Sciatic nerve (tissue), 2 donors: Measurements from ENCODE around the gene STING1. TPM values are rescaled to one million over a fixed set of nuclear protein-coding genes. Genes with fewer than 3 reads are reported as not detected.
"Not testable (repeated sequence)": the region's sequence is repeated elsewhere in the genome, so short reads cannot be mapped to it uniquely, and the experiment has no call there.

Source experiments
- ATAC-seq: fragments of 200-7000 bp; cut with Tn5 transposase; one replicate; pipeline ENCODE4 v1.9.1; 2020; ENCODE audit warnings: mild to moderate bottlenecking, moderate library complexity
- DNase-seq: peaks from one replicate; pipeline ENCODE4 v3.0.0-alpha.2; 2020; ENCODE audit warnings: low spot score
- intact Hi-C: fragments of 100-400 bp; cut with DNase I; formaldehyde crosslinking; loops from one replicate; pipeline ENCODE4 v1.14.2; 2022
- total RNA-seq: library from RNA; stranded (reverse); fragmentation: NEBNext Ultra II Directional; extraction: Animal tissue kit (Norgen Biotek cat#: 25700); gene quantifications from one replicate; pipeline ENCODE4 v1.2.1, GENCODE V29; 2021
- donor health status: DM: no; HTN: no; CAD: no.
- donor health status: DM: no; HTN: no; CAD: no.

STING1 gene
- total RNA-seq, result 94.5 TPM

DNA sequence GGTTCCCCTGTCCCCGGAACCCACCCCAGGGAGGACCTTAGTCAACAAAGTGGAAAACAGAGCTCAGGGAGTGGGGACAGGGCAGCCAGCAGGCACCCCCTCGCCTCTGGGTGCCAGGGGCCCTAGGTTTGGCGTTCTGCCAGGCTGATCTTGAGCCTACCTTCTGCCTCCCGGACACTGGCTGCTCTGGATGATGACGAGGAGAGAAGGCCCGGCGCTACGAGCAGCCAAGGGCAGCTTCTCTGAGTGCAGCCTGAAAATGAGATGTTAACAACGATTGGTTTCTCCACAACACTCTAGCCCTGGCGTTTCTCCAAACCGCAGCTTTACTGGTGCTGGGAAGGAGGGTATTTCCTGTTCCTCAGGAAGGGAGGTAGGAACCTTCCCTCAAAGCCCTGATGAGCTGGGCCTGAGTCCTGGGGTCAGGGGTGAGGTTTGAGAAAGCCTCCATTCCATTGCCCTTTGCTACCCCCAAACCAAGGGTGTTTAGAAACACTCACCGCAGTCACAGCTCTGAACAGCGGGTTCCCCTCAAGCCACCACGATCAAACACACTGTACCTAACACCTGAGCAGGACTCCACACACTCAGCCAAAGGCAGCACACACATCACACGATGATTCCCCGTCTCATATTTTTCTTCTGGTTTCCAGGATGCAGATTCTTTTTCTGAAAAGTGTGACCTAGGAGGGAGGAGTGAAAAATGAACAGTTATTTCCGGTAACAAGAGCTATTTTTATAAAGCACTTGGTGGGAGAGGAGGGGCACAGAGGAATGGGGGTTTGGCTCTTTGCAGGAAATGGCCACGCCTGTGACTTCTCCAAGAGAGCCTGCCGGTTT is at the start of gene STING1:
Gene STING1, minus strand, starts transcription at position 709 of the 840 bp plus-strand sequence. CDS start 1,054 bp downstream, outside the sequence.
- intact Hi-C loops, result no loop called here
- DNase-seq, result peak; percentile 94
- peak; percentile 88 for ATAC-seq

DNA sequence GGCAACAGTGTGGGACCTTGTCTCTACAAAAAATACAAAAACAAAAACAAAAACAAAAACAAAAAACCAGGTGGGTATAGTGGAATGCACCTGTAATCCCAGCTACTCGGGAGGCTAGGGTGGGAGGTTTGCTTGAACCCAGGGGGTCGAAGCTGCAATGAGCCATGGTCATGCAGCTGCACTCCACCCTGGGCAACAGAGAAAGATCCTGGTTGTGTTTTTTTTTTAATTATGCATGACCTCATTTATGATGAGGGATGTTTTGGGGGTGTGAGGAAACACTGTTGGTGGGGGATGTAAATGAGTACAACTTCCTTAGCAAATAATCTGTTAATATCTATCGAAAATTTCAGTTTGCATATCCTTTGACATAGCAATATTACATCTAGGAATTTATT is 49.2 kb upstream of the STING1 start:
- ATAC-seq (no peak), DNase-seq (no peak)
- intact Hi-C loops, result no loop called here

DNA sequence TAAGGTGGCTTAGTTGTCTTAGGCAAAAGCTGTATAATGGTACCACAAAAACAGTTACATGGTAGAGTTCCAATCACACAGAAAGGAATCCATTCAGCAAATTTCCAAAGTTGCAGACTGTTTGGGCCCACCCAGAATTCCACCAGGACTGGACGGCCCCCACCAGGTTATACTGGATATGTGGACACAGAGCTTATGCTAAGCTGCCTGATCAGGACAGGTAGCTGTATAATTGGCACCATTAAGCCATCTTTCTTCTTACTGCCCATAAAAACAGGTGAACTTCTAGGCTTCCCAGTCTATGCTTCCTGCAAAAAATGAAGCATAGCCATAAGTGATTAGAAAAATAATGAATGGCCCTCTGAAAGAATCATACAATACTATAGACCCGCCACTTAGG is 47.5 kb upstream of the STING1 start:
- intact Hi-C loops, DNase-seq, ATAC-seq: not testable (repeated sequence)

DNA sequence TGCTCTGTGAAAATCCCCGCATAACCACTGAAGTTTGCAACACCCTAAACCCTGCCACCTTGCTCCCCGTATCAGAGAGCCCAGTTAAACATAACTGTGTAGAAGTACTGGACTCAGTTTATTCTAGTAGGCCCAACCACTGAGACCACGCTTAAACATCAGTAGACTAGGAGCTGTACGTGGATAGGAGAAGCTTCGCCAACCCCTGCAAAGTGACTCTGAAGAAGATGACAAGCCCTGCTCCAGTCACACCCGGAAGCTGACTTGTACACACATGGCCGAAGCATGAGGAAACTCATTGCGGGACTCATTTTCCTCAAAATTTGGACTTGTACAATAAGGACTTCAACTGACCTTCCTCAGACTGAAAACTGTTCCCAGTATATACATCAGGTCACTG is 46.1 kb upstream of the STING1 start:
- ATAC-seq, DNase-seq, intact Hi-C loops: not testable (repeated sequence)

DNA sequence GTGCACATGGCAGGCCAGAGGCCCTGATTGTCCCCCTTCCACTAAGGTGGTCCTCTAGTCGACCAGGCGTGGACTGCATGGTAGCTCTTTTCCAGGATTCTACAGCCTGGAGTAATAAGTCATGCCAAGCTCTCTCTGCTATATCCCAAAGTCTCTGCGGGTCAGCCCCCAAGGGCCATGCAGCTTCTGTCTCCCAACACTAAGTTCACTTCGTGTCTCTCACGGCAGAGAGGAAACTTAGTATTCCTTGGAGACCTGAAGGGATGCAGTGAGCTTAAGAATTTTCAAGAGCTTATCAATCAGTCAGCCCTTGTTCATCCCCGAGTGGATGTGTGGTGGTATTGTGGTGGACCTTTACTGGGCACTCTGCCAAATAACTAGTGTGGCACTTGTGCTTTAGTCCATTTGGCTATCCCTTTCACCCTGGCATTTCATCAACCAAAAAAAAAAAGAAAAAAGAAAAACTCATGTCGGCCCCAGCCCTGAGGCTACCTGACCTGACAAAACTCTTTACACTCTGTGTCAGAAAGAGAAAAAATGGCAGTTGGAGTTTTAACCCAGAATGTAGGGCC is 45.4 kb upstream of the STING1 start:
- intact Hi-C loops, ATAC-seq, DNase-seq: not testable (repeated sequence)

DNA sequence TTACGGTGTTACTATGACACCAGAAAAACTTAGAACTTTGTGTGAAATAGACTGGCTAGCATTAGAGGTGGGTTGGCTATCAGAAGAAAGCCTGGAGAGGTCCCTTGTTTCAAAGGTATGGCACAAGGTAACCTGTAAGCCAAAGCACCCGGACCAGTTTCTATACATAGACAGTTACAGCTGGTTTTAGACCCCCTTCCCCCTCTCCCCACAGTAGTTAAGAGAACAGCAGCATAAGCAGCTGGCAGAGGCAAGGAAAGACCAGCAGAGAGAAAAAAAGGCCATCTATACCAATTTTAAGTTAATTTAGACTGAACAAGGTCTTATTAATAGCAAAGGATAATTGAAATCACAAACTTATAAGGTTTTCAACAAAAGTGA is 44.5 kb upstream of the STING1 start:
- DNase-seq, ATAC-seq, intact Hi-C loops: not testable (repeated sequence)

DNA sequence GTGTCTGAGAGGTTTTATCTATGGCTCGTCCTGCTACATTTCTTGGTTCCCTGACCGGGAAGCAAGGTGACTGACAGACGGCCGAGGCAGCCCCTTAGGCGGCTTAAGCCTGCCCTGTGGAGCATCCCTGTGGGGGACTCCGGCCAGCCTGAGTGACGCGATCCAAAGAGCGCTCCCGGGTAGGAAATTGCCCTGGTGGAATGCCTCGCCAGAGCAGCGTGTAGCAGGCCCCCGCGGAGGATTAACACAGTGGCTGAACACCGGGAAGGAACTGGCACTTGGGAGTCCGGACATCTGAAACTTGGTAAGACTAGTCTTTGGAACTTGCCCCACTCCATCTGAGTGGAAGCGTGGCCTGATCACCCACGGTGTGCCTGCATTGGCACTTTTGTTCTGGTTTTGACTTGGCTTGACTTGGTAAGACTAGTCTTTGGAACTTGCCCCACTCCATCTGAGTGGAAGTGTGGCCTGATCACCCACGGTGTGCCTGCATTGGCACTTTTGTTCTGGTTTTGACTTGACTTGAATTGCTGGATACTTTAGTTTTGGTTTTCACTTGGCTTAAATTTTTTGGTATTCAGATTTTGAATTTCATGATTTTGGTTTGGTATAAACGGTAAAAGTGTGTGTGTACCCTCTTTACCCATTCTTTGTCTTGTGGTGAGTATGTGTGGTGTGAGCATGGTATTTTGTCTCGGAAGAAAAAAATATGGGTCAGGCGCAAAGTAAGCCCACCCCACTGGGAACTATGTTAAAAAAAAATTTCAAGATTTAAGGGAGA is 43.9 kb upstream of the STING1 start:
- DNase-seq, intact Hi-C loops, ATAC-seq: not testable (repeated sequence)

DNA sequence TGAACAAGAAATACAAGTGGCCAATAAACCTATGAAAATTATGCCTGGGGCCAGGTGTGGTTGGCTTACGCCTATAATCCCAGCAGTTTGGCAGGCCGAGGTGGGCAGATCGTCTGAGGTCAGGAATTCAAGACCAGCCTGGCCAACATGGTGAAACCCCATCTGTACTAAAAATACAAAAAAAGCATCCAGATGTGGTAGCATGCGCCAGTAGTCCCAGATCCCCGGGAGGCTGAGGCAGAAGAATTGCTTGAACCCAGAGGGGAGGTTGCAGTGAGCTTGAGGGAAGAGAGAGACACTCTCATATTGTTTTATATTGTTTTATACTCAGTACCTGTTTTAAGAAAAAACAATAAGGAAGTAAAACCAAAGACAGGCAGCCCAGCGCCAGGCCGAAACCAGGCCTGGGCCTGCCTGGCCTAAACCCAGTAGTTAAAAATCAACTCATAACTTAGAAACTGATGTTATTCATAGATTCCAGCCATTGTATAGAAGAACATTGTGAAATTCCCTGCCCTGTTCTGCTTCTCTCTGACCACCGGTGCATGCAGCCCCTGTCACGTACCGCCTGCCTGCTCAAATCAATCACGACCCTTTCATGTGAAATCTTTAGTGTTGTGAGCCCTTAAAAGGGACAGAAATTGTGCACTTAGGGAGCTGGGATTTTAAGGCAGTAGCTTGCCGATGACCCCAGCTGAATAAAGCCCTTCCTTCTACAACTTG is 43.2 kb upstream of the STING1 start:
- DNase-seq, ATAC-seq, intact Hi-C loops: not testable (repeated sequence)

DNA sequence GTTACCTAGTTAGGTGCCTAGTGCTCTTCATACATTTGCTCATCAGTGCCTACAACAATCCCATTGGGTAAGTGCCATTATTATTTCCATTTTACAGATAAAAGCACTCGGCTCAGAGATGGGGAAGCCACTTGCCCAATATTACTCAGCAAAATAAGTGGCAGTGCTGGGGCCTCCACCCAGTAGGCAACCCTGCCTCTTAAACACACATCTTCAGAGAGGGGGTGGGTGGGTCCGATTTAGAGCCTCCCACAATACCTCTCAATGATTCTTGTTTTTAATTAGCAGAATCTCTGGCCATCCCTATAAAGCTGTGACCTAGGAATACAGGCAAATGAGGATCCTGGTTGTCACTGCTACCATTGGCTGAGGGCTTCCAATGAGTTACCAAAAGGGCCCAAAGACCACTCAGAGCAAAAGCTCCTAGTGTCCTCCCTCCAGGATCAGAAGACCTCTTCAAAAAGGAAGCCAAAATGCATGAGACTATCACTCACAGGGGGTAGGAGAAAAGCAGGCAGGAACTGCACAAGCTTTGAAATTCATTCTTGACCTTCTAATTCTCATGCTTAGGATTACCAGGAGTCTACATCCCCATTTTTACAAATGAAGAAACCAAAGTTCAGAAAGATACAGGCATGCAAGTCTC is 42.5 kb upstream of the STING1 start:
- intact Hi-C loops, result no loop called here
- ATAC-seq, result no peak
- no peak for DNase-seq

DNA sequence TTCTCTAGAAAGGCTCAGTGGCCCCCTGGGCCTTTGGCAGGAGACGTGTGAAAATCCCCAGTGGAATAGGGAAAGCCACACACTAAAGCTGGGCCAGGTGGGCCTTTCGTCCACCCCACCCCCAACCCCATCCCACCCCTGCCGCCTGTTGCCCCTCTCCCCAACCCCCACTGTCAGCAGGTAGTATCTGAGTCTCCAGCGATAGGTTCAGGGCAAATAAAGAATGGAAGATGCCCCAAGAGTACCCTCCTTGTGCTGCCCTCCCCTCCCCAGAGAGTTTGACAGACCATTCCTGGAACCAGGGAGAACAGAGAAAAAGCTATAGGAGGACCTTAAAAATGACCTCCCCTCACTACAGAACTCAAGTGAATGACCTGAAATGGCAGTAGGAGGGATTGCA is 41.9 kb upstream of the STING1 start:
- intact Hi-C loops, result no loop called here
- ATAC-seq (no peak), DNase-seq (no peak)

DNA sequence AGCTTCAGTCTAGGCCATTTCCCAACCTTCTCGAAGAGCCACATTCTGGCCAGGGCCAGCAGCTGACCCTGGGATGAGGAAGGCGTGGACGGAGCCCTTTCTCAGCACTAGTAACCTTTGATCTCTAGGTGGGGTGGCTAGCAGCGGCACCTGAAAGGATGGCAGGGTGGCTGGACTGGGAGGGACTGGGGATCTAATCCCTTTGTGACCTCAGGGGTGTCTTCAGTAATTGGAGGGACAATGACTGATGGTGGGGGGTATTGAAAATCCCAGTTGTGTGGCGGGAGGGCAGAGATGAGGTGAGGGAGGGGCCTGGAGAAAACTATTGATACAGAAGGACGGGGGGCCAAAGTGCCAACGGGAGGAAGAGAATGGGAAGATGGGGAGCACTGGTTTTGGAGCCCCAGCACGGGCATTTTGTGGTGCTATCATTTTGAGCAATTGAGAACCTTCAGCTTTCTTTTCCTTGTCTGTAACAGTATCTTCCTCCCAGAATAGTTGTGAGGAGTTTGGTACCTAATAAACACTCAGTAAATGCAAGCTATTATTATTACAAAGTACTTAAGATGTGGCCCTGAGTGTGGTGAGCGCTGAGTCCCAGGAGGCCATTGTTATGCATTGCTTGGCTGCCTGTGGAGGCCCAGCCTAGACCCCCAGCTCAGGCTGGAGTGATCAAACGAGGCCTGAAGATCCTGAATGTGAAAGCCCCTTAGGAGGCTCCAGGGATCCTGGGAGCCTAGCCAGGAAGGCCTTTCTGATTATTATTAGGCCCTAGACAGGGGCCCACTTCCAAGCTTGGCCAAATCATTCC is 41.3 kb upstream of the STING1 start:
- ATAC-seq (no peak), DNase-seq (no peak)
- intact Hi-C loops, result no loop called here

DNA sequence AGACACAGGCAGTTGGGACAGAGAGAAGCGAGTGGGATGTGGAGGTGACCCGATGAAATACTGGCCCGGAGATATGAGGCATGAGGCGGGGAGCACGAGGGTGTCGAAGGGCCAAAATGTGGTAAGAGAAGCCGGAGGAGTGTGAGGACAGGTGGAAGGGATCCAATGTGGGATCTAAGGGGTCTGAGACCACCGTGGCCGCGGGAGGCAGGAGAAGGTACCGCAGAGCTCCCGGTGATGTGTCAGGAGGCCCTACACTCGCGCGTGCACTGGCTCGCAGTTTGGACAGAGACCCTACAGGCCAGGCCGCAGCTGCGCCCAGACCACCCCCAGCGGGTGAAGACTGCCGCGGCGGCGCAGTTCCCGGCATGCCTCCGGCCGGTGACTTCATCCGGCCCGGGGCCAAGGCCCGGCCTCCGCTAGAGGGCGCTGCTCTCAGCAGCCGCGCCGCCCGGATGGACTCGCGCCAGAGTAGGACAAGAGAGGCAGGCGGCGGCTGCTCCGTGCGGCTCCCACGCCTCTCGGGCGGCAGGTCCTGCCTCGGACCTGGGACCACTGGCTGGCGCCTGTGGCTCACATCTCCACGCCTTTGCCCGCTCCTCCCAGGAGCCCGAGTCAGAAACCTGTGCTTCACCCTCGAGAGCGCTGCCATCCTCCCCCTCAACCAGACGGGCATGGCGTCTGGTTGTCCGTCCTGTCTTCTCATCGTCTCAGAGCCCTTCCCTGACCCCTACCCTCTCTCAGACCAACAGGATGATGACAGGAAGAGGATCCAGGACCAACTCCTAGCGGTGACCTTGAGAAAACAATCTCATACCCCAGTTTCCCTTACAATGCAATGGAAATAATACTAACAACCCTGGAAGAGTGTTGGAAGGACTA is 35.4 kb upstream of the STING1 start:
- intact Hi-C loops, result loop anchor here (10.0 kb wide), 1 partner anchor 93 kb away; no protein-coding TSS in a partner anchor
- DNase-seq, result peak; percentile 96
- ATAC-seq, result peak; percentile 95

DNA sequence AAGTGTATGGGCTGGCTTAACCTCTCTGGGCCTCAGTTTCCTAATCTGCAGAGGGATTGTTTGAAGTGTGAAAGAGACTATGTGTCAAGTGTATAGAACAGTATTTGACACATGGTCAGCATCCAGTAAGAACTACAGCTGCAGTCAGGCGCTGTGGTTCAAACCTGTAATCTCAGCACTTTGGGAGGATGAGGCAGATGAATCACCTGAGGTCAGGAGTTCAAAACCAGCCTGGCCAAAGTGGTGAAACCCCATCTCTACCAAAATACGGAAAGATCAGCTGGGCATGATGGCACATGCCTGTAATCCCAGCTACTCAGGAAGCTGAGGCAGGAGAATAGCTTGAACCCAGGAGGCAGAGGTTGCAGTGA is 31.9 kb upstream of the STING1 start:
- no peak for ATAC-seq
- intact Hi-C loops, result loop anchor here (10.0 kb wide), 1 partner anchor 90 kb away; no protein-coding TSS in a partner anchor
- no peak for DNase-seq

DNA sequence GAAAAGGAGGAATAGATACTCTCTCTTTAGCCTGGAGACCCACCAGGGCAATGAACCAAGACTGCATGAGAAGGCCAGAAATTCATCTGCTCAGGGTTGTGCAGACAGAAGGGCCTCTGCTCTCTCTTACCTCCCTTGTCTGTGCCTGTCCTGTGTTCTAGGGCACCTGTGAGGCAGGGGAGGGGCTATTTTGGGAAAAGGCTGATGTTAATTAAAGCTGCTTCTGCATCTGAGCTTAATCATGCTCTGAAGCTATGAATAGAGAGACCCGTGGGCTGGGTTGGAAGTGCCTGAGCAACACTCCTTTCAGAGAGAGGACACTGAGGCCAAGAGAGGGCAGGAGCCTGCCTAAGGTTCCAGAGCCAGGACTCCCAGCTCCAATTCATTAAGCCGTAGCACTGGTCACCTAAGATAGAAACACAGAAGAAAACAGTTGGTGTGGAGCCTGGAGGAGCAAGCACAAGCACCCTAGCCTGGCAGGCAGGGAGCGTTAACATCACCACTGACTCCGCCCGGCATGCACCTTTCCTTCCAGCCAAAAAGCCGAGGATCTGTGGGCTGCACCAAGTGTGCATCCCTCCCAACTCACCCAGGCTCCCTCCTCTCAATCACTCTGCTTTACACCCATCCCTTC is 31.4 kb upstream of the STING1 start:
- DNase-seq (no peak), ATAC-seq (no peak)
- intact Hi-C loops, result loop anchor here (10.0 kb wide), 1 partner anchor 89 kb away; no protein-coding TSS in a partner anchor

DNA sequence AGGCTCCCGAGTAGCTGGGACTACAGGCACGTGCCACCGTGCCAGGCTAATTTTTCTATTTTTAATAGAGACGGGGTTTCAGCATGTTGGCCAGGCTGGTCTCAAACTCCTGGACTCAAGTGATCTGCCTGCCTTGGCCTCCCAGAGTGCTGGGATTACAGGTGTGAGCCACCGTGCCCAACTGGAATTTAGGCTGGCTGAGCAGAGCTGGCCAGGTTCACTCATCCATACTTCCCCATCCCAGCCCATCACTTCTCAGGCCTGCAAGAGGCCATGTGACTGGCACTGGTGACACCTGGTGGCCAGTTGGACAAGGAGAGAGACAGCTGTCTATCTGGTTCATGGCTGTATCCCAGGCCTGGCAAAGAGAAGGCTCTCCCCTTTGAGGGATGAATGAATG is 30.9 kb upstream of the STING1 start:
- intact Hi-C loops, result loop anchor here (10.0 kb wide), 1 partner anchor 89 kb away; no protein-coding TSS in a partner anchor

DNA sequence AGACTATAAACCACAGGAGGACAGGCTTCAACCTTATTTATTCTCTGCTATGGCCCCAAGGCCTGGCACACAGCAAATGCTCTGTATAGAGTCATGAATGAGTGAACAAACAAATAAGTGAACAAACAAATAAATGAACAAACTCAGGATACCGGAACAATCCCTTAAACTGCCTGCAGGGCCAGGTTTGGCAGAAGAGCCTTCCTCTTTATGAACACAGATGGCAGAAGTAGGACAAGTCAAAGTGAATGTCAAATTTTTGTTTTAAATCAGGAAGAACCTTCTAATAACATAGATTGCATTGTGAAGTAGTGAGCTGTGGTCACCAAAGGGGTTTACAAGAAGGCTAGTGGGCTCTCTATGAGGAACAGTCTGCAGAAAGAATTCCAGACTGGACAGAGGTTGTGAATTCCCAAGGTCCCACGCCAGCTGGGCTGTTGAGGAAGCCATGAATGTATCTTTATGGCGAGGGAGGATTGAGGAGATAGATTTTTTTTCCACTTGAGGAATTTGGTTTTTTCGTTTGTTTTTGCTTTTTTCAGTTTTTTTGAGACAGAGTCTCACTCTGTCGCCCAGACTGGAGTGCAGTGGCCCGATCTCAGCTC is 30.3 kb upstream of the STING1 start:
- intact Hi-C loops, result loop anchor here (10.0 kb wide), 1 partner anchor 88 kb away; no protein-coding TSS in a partner anchor
- no peak for DNase-seq
- no peak for ATAC-seq

More for the DNA sequence above, 30.9 kb upstream of the STING1 start:
- ATAC-seq (peak; percentile 82), DNase-seq (peak; percentile 90)
